ENCODE data around the gene PRSS8.

GRCh38 chr16:31129568-31130335 is 5.8 kb downstream of the PRSS8 start:
- TF ChIP-seq CTCF (conservative IDR thresholded peaks at IDR 0.05): no peak
- TF ChIP-seq EZH2 (IDR thresholded peaks at IDR 0.05; ENCODE audit: low read depth): no peak
